ENCODE results near the gene MAPKAPK5. TPM values are rescaled to one million over a fixed set of nuclear protein-coding genes. Genes with fewer than 3 reads are reported as not detected.
"Not testable (repeated sequence)": the region's sequence is repeated elsewhere in the genome, so short reads cannot be mapped to it uniquely, and the experiment has no call there.

MAPKAPK5 gene
- total and polyA plus RNA-seq, 4 experiments from 2014 or later = 36.6 to 68.1 (median 51.3) TPM

DNA sequence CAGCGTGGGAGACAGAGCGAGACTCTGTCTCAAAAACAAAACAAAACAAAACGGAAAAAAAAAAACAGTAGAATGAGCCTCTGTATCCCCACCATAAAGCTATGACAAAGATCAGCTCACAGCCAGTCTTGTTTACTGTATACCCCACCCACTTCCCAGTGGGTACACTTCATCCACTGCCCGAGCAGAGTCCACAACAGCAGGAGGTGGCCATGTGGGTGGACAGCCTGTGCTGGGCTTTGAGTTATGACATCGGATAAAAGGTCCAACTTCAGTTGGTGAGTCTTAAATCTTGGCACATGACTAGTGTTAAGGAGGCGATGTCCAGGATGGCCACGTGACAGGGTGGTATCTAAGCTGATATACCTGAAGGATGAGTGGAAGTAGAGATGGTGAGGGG, 34.8 kb upstream of the MAPKAPK5 start:
- H3K9me3 Mint-ChIP-seq = peaks cover 0 to 2% (median 0%) of the 10 kb centered on the region in 8 donors
- Histone ChIP-seq H3K9me3 (ENCODE audit: control insufficient read depth in 1 of 2, low read length in 2 of 2) (no peaks in the 10 kb centered on the region), H3K27me3 (ENCODE audit: insufficient read depth, low read length) (no peaks in the 10 kb centered on the region), H3K4me1 (ENCODE audit: insufficient read depth, low read length) (no peaks in the 10 kb centered on the region), H3K27ac (ENCODE audit: low read depth, low read length) (no peak overlapping the region), H3K4me3 (ENCODE audit: low read length in 2 of 2) (no peak overlapping the region), H3K36me3 (ENCODE audit: insufficient read depth, low read length) (no peaks in the 10 kb centered on the region)
- no peaks in the 10 kb centered on the region for H3K36me3 Mint-ChIP-seq
- H3K27ac Mint-ChIP-seq = no peak overlapping the region
- H3K4me1 Mint-ChIP-seq = no peaks in the 10 kb centered on the region
- CTCF ChIA-PET (ENCODE audit: partially characterized antibody) = interaction anchor here (0.7 kb wide), 1 partner anchor 323 kb away, joined by 3 read pairs; no protein-coding TSS in a partner anchor
- POLR2A ChIA-PET (ENCODE audit: partially characterized antibody) = interaction anchor here (1.6 kb wide), 1 partner anchor 122 kb away, joined by 5 read pairs; the partner anchor contains the start of genes ACAD10 and BRAP
- H3K27me3 Mint-ChIP-seq = no peaks in the 10 kb centered on the region
- no peak for DNase-seq
- intact Hi-C loops (cut with micrococcal nuclease) = no loop called here
- peak overlapping the region in 1 of 8 donors; percentile 5 for H3K4me3 Mint-ChIP-seq

DNA sequence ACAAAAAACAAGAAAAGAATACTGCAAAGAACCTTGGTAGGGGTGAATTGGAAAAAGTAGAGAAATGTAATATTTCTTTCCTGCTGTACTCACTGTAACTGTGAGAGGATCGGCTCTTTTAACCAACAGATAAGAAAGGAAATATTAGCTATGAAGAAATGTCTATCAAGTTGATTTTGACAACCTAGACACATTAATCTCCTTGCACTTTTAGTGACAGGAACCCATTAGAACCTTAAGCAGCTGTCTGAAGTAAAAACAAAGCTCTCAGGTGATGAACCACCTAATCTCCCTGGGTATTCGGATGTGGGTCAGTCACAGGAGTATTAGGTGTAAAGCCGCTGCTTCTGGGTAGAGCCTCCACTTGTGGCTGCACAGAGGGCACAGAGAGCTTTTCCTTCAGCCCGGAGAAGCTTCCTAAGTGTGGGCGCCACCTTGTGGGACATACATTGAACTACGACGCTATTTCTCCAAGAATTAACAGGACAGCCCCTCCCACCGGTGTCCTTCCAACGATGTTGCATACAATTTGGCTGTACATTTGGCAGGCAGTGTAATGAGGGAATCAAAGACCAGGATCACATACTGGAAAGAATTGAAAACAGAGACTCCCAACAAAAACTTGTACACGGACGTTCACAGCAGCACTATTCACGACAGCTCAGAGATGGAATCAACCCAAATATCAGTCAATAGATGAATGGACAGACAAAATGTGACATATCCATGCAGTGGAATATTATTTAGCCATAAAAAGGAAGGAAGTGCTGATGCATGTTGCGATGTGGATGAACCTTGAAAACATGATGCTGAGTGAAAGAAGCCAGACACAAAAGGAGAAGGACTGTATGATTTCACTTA, 28.9 kb upstream of the MAPKAPK5 start:
- H3K4me3 ChIP-seq (ENCODE audit: low read length in 2 of 2) = no peak overlapping the region
- intact Hi-C loops (cut with micrococcal nuclease) = loop anchor here (1.0 to 2.0 kb wide), 3 partner anchors 60 to 416 kb away; partner anchors contain the start of gene BRAP
- H3K9me3 Mint-ChIP-seq = peaks cover 0 to 2% (median 0%) of the 10 kb centered on the region in 8 donors
- no peaks in the 10 kb centered on the region for H3K36me3 ChIP-seq (ENCODE audit: insufficient read depth, low read length)
- H3K4me1 Mint-ChIP-seq = peaks cover 6 to 10% (median 8%) of the 10 kb centered on the region in 4 donors
- no peak overlapping the region for H3K27ac ChIP-seq (ENCODE audit: low read depth, low read length)
- H3K36me3 Mint-ChIP-seq = no peaks in the 10 kb centered on the region
- no peaks in the 10 kb centered on the region for H3K9me3 ChIP-seq (ENCODE audit: control insufficient read depth in 1 of 2, low read length in 2 of 2)
- DNase-seq = peak; percentile 57 to 65 (median 62)
- peak overlapping the region in 4 of 8 donors; percentile 15 to 39 (median 24) for H3K4me3 Mint-ChIP-seq
- no peaks in the 10 kb centered on the region for H3K27me3 ChIP-seq (ENCODE audit: insufficient read depth, low read length)
- H3K4me1 ChIP-seq (ENCODE audit: insufficient read depth, low read length) = peaks cover 10% of the 10 kb centered on the region
- ChIA-PET CTCF (ENCODE audit: partially characterized antibody) (interaction anchor here (0.7 to 2.3 kb wide), 37 partner anchors 8 to 528 kb away, joined by 3 to 11 read pairs (median 4); partner anchors contain the start of genes ACAD10, BRAP and MAPKAPK5), POLR2A (ENCODE audit: partially characterized antibody) (interaction anchor here (0.6 to 1.2 kb wide), 6 partner anchors 8 to 127 kb away, joined by 3 to 11 read pairs (median 4); partner anchors contain the start of genes ACAD10, BRAP and MAPKAPK5)
- peaks cover 0 to 7% of the 10 kb centered on the region in 2 donors for H3K27me3 Mint-ChIP-seq
- H3K27ac Mint-ChIP-seq = peak overlapping the region in 1 of 7 donors; percentile 1

DNA sequence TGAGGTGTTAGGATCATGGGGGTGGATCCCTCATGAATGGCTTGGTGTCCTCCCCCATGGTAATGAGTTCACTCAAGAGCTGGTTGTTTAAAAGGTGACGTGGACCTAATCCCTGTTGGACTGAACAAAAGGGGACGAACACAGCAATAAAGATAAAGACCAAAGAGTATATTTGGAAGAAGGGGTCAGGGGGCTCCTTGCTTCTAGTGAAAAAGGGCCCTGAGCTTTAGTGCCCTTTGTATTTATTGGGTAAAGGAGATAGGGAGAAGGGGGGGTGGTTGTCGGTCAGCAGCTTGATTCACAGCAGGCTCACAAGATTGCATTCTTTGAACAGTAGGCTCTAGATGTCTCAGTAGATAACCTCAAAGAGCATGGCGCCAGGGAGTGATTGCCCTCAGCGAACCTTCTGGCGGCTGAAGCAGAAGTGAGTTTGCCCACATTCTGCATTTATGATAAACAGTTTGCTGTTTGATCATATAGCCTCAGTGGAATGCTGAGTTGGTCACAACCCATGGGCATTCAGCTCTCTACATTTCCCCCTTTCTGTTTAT, 25.9 kb upstream of the MAPKAPK5 start:
- intact Hi-C loops (cut with micrococcal nuclease) = no loop called here
- no peaks in the 10 kb centered on the region for H3K36me3 ChIP-seq (ENCODE audit: insufficient read depth, low read length)
- H3K4me3 ChIP-seq (ENCODE audit: low read length in 2 of 2) = no peak overlapping the region
- no peaks in the 10 kb centered on the region for H3K36me3 Mint-ChIP-seq
- H3K4me3 Mint-ChIP-seq = no peak overlapping the region
- H3K27ac ChIP-seq (ENCODE audit: low read depth, low read length) = no peak overlapping the region
- peaks cover 0 to 7% (median under 1%) of the 10 kb centered on the region in 8 donors for H3K9me3 Mint-ChIP-seq
- no peak for DNase-seq
- peaks cover 6 to 10% (median 8%) of the 10 kb centered on the region in 4 donors for H3K4me1 Mint-ChIP-seq
- H3K27ac Mint-ChIP-seq = no peak overlapping the region
- POLR2A ChIA-PET (ENCODE audit: partially characterized antibody) = no interaction called here
- peaks cover 9 to 12% of the 10 kb centered on the region in 2 donors for H3K27me3 Mint-ChIP-seq
- H3K27me3 ChIP-seq (ENCODE audit: insufficient read depth, low read length) = no peaks in the 10 kb centered on the region
- CTCF ChIA-PET (ENCODE audit: partially characterized antibody) = interaction anchor here (1.5 kb wide), 1 partner anchor 43 kb away, joined by 3 read pairs; no protein-coding TSS in a partner anchor
- no peaks in the 10 kb centered on the region for H3K9me3 ChIP-seq (ENCODE audit: control insufficient read depth in 1 of 2, low read length in 2 of 2)
- H3K4me1 ChIP-seq (ENCODE audit: insufficient read depth, low read length) = peaks cover 10% of the 10 kb centered on the region

DNA sequence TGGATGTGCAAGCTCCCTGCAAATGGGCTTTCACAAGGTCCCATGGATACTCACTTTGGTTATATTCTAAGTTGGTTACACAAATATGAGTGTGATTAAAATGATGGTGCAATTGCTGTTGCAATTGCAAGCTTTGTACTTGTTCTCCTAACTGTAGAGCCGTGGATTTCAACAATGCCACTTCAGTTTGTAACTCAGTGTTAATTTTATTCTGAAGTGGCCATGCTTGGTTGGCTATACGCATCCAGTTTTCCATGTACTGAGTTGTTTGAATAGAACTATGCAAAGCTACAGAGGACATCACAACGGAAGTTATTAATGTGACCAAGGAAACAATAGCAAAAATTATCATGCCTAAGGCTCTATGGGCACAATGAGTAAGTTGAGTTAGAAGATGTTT, 25.1 kb upstream of the MAPKAPK5 start:
- DNase-seq; H3K4me3 ChIP-seq (ENCODE audit: low read length in 2 of 2); H3K4me1 Mint-ChIP-seq; H3K27ac ChIP-seq (ENCODE audit: low read depth, low read length); intact Hi-C loops (cut with micrococcal nuclease); POLR2A ChIA-PET (ENCODE audit: partially characterized antibody); H3K9me3 ChIP-seq (ENCODE audit: control insufficient read depth in 1 of 2, low read length in 2 of 2); CTCF ChIA-PET (ENCODE audit: partially characterized antibody); H3K4me3 Mint-ChIP-seq; H3K9me3 Mint-ChIP-seq; H3K36me3 Mint-ChIP-seq; H3K36me3 ChIP-seq (ENCODE audit: insufficient read depth, low read length); H3K27ac Mint-ChIP-seq; H3K27me3 ChIP-seq (ENCODE audit: insufficient read depth, low read length): not testable (repeated sequence)
- H3K4me1 ChIP-seq (ENCODE audit: insufficient read depth, low read length) = peaks cover 10% of the 10 kb centered on the region
- H3K27me3 Mint-ChIP-seq = peaks cover 9 to 15% of the 10 kb centered on the region in 2 donors

- H3K36me3 Mint-ChIP-seq = no peaks in the 10 kb centered on the region
These were observed 23.7 kb upstream of the MAPKAPK5 start for GRCh38 chr12:111818340-111818739.

DNA sequence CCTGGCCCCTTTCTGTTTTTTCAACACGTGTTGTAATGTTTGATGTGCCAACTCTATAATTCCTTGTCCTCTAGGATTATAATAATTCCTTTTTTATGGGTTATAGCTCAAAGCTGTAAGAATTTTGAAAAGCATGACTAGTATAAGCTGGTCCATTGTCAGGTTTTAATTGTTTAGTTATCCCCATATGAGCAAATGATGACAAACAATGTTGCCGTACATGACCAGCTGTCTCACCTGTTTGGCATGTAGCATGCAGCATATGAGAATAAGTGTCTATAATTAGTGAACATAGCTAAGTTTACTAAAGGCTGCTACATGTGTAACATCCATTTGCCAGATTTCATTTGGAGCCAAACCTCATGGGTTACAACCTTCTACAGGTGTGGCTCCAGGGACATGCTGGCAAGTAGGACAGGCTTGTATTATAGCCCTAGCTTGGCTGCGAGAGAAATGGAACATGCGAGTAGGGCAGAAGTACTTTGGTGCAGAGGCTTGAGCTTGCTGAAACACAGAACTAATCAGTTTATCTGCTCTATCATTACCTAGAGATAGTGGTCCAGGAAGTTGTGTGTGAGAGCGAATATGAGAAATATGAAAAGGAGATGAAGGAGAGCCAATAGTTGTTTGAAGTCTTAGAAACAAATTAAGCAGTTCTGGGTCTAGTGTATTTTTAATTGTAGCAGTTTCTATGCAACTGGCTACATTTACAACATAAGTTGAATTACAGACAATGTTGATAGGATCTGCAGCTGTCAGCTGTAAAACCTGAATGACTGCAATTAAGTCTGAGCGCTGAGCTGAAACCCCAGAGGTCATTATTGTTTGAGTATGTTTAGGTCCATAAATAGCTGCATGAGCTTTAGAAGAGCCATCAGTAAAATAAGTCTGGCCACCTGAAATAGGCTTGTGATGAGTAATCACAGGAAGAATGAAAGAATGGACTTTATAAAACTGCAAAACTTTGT, 22.6 kb upstream of the MAPKAPK5 start:
- ChIA-PET CTCF (ENCODE audit: partially characterized antibody) (interaction anchor here (0.6 to 1.1 kb wide), 3 partner anchors 18 to 125 kb away, joined by 3 to 4 read pairs (median 3); no protein-coding TSS in a partner anchor), POLR2A (ENCODE audit: partially characterized antibody) (no interaction called here)
- H3K9me3 Mint-ChIP-seq = peaks cover 0 to 7% (median 0%) of the 10 kb centered on the region in 8 donors
- H3K36me3 Mint-ChIP-seq = no peaks in the 10 kb centered on the region
- Histone ChIP-seq H3K27me3 (ENCODE audit: insufficient read depth, low read length) (no peaks in the 10 kb centered on the region), H3K9me3 (ENCODE audit: control insufficient read depth in 1 of 2, low read length in 2 of 2) (no peaks in the 10 kb centered on the region), H3K27ac (ENCODE audit: low read depth, low read length) (no peak overlapping the region), H3K4me3 (ENCODE audit: low read length in 2 of 2) (no peak overlapping the region), H3K36me3 (ENCODE audit: insufficient read depth, low read length) (no peaks in the 10 kb centered on the region), H3K4me1 (ENCODE audit: insufficient read depth, low read length) (no peaks in the 10 kb centered on the region)
- H3K27ac Mint-ChIP-seq = no peak overlapping the region
- H3K27me3 Mint-ChIP-seq = peaks cover 13 to 31% of the 10 kb centered on the region in 2 donors
- peaks cover 0 to 2% (median 0%) of the 10 kb centered on the region in 4 donors for H3K4me1 Mint-ChIP-seq
- intact Hi-C loops (cut with micrococcal nuclease) = no loop called here
- no peak overlapping the region for H3K4me3 Mint-ChIP-seq
- no peak for DNase-seq

More at GRCh38 chr12:111818340-111818739, 23.7 kb upstream of the MAPKAPK5 start:
- Mint-ChIP-seq H3K4me3 (no peak overlapping the region), H3K9me3 (peaks cover 0 to 7% (median 0%) of the 10 kb centered on the region in 8 donors), H3K4me1 (peaks cover under 1 to 2% (median 2%) of the 10 kb centered on the region in 4 donors), H3K27me3 (peaks cover 13 to 27% of the 10 kb centered on the region in 2 donors), H3K27ac (no peak overlapping the region)
- ChIA-PET POLR2A (ENCODE audit: partially characterized antibody) (no interaction called here), CTCF (ENCODE audit: partially characterized antibody) (no interaction called here)
- Histone ChIP-seq H3K27ac (ENCODE audit: low read depth, low read length) (no peak overlapping the region), H3K27me3 (ENCODE audit: insufficient read depth, low read length) (no peaks in the 10 kb centered on the region), H3K4me1 (ENCODE audit: insufficient read depth, low read length) (peaks cover 2% of the 10 kb centered on the region), H3K9me3 (ENCODE audit: control insufficient read depth in 1 of 2, low read length in 2 of 2) (no peaks in the 10 kb centered on the region), H3K36me3 (ENCODE audit: insufficient read depth, low read length) (no peaks in the 10 kb centered on the region), H3K4me3 (ENCODE audit: low read length in 2 of 2) (no peak overlapping the region)
- intact Hi-C loops (cut with micrococcal nuclease) = no loop called here
- no peak for DNase-seq
